GM18870 (cell line): ENCODE data around the gene SUMO4.

Source experiments
- ATAC-seq: cut with Tn5 transposase; IDR thresholded peaks from one replicate; pipeline ENCODE4 v1.9.1; 2021; ENCODE audit warnings: moderate library complexity; ENCODE audit not compliant: unreplicated experiment

SUMO4 gene

GRCh38 chr6:149400050-149400449 lies at the start of gene SUMO4:
SUMO4 (plus strand) TSS chr6:149400262; CDS start chr6:149400392, 130 bp downstream.
- ATAC-seq, result no peak

- ATAC-seq, result no peak
These were observed 46.1 kb upstream of the SUMO4 start for GRCh38 chr6:149354009-149354408.

GRCh38 chr6:149356081-149356750 lies 43.8 kb upstream of the SUMO4 start:
- no peak for ATAC-seq

- no peak for ATAC-seq
These were observed 42.1 kb upstream of the SUMO4 start for GRCh38 chr6:149357726-149358538.

- no peak for ATAC-seq
These were observed 40.6 kb upstream of the SUMO4 start for GRCh38 chr6:149359440-149359839.

GRCh38 chr6:149360536-149360935 lies 39.5 kb upstream of the SUMO4 start:
- ATAC-seq, result no peak

- ATAC-seq, result no peak
These were observed 37.8 kb upstream of the SUMO4 start for GRCh38 chr6:149362289-149362688.

GRCh38 chr6:149363154-149363553 lies 36.9 kb upstream of the SUMO4 start:
- no peak for ATAC-seq

- ATAC-seq, result no peak
These were observed 35.5 kb upstream of the SUMO4 start for GRCh38 chr6:149364557-149364956.

- no peak for ATAC-seq
These were observed 34.9 kb upstream of the SUMO4 start for GRCh38 chr6:149365197-149365596.

- no peak for ATAC-seq
These were observed 33.7 kb upstream of the SUMO4 start for GRCh38 chr6:149366267-149366921.

GRCh38 chr6:149368065-149368464 lies 32.0 kb upstream of the SUMO4 start:
- ATAC-seq, result peak; percentile 84

GRCh38 chr6:149371154-149371553 lies 28.9 kb upstream of the SUMO4 start:
- ATAC-seq, result no peak

GRCh38 chr6:149372062-149372461 lies 28.0 kb upstream of the SUMO4 start:
- ATAC-seq, result no peak

GRCh38 chr6:149373511-149373910 lies 26.6 kb upstream of the SUMO4 start:
- ATAC-seq, result no peak

- no peak for ATAC-seq
These were observed 20.1 kb upstream of the SUMO4 start for GRCh38 chr6:149379977-149380376.

GRCh38 chr6:149380523-149380922 lies 19.5 kb upstream of the SUMO4 start:
- no peak for ATAC-seq

GRCh38 chr6:149383371-149383770 lies 16.7 kb upstream of the SUMO4 start:
- no peak for ATAC-seq

GRCh38 chr6:149384464-149384863 lies 15.6 kb upstream of the SUMO4 start:
- ATAC-seq, result no peak

- no peak for ATAC-seq
These were observed 13.9 kb upstream of the SUMO4 start for GRCh38 chr6:149385998-149386646.

GRCh38 chr6:149387779-149388512 lies 12.1 kb upstream of the SUMO4 start:
- no peak for ATAC-seq
